NT2/D1 (cell line): ENCODE results near the gene GCM1.

ENCODE experiments used
- SUZ12 ChIP-seq: IDR thresholded peaks from 2 replicates; pipeline ENCODE4 v1.6.1; 2011; ENCODE audit not compliant: insufficient read length, insufficient read depth; ENCODE audit errors: extremely low read depth
- YY1 ChIP-seq: IDR thresholded peaks from 2 replicates; pipeline ENCODE4 v1.6.1; 2011; ENCODE audit not compliant: insufficient read length, insufficient read depth

GRCh38 chr6:53161481-53162009 is 12.9 kb upstream of the GCM1 start:
- TF ChIP-seq YY1 (no peak), SUZ12 (no peak)
